HG02943 (cell line): Measurements from ENCODE around the gene ARL3.
"Not testable (repeated sequence)": the region's sequence is repeated elsewhere in the genome, so short reads cannot be mapped to it uniquely, and the experiment has no call there.

Experiments
- ATAC-seq: cut with Tn5 transposase; IDR thresholded peaks from one replicate; pipeline ENCODE4 v1.9.1; 2021; ENCODE audit warnings: mild to moderate bottlenecking, low read depth, moderate library complexity; ENCODE audit not compliant: unreplicated experiment

ARL3 gene

GRCh38 chr10:102740229-102740628, 26.0 kb upstream of the ARL3 start:
- no peak for ATAC-seq

- ATAC-seq = no peak
Measured at GRCh38 chr10:102738692-102739121, 24.5 kb upstream of the ARL3 start.

GRCh38 chr10:102735065-102735562, 20.9 kb upstream of the ARL3 start:
- no peak for ATAC-seq

GRCh38 chr10:102732661-102733060, 18.5 kb upstream of the ARL3 start:
- ATAC-seq = no peak

- ATAC-seq = no peak
Measured at GRCh38 chr10:102731222-102731800, 17.1 kb upstream of the ARL3 start.

GRCh38 chr10:102729029-102730026, 15.1 kb upstream of the ARL3 start:
- no peak for ATAC-seq

- no peak for ATAC-seq
Measured at GRCh38 chr10:102727037-102727818, 13.0 kb upstream of the ARL3 start.

- ATAC-seq = no peak
Measured at GRCh38 chr10:102726274-102726673, 12.1 kb upstream of the ARL3 start.

GRCh38 chr10:102723989-102724388, 9.8 kb upstream of the ARL3 start:
- ATAC-seq = no peak

GRCh38 chr10:102721954-102722353, 7.8 kb upstream of the ARL3 start:
- no peak for ATAC-seq

- no peak for ATAC-seq
Measured at GRCh38 chr10:102720775-102721301, 6.6 kb upstream of the ARL3 start.

- no peak for ATAC-seq
Measured at GRCh38 chr10:102720337-102720736, 6.1 kb upstream of the ARL3 start.

- ATAC-seq = no peak
Measured at GRCh38 chr10:102718220-102718619, 4.0 kb upstream of the ARL3 start.

GRCh38 chr10:102716900-102717565, 2.8 kb upstream of the ARL3 start:
- ATAC-seq = not testable (repeated sequence)

- ATAC-seq = no peak
Measured at GRCh38 chr10:102715880-102716279, 1.7 kb upstream of the ARL3 start.

GRCh38 chr10:102714621-102715455, 641 bp upstream of the ARL3 start, which contains the start of gene SFXN2:
Gene SFXN2 (plus strand): TSS chr10:102714636. CDS start chr10:102726637, 12,001 bp downstream.
- peak; percentile 21 for ATAC-seq

GRCh38 chr10:102713539-102713813, 721 bp downstream of the ARL3 start:
- peak; percentile 39 for ATAC-seq

GRCh38 chr10:102712843-102713538, 1.2 kb downstream of the ARL3 start:
- no peak for ATAC-seq

GRCh38 chr10:102712089-102712488, 2.1 kb downstream of the ARL3 start:
- no peak for ATAC-seq
